Measurements from ENCODE around the gene SKAP1.
"Not testable (repeated sequence)": the region's sequence is repeated elsewhere in the genome, so short reads cannot be mapped to it uniquely, and the experiment has no call there.

- not testable (repeated sequence) for TF ChIP-seq POLR2A (IDR thresholded peaks at IDR 0.05; ENCODE audit: low read length); GATA1 (IDR thresholded peaks at IDR 0.05; ENCODE audit: low read depth, low read length)
These were observed 61.0 kb downstream of the SKAP1 start for GRCh38 chr17:48368967-48369366.

All from erythroblast (primary cell).